ACHN (cell line): Measurements from ENCODE around the gene MAP1S.

Experiments
- DNase-seq: peaks from one replicate; pipeline ENCODE4 v3.0.0-alpha.2; 2015
- in situ Hi-C: cut with HindIII; loops from 2 replicates; pipeline ENCODE4 v1.10.0; 2017; ENCODE audit warnings: low sequenced_read_pairs, low pct_ligation_motif_present, low pct_unique_long_range_greater_than_20kb

The MAP1S gene

GRCh38 chr19:17687857-17688784 lies 31.2 kb upstream of the MAP1S start, which contains the start of gene UNC13A:
TSS of gene UNC13A (minus strand) at chr19:17688354. CDS start at chr19:17688199, 155 bp downstream.
- DNase-seq = peak; percentile 59
- in situ Hi-C loops = no loop called here

GRCh38 chr19:17688853-17689595 lies 30.3 kb upstream of the MAP1S start:
- in situ Hi-C loops = no loop called here
- no peak for DNase-seq

- in situ Hi-C loops = no loop called here
- DNase-seq = no peak
These were observed 26.7 kb upstream of the MAP1S start for GRCh38 chr19:17692566-17692965.

- in situ Hi-C loops = no loop called here
These were observed 24.1 kb upstream of the MAP1S start for GRCh38 chr19:17695198-17695597.

GRCh38 chr19:17703824-17704463 lies 15.3 kb upstream of the MAP1S start:
- DNase-seq = peak; percentile 51
- in situ Hi-C loops = no loop called here

More at GRCh38 chr19:17695198-17695597, 24.1 kb upstream of the MAP1S start:
- no peak for DNase-seq

GRCh38 chr19:17706750-17707181 lies 12.5 kb upstream of the MAP1S start:
- no peak for DNase-seq
- in situ Hi-C loops = no loop called here

- no peak for DNase-seq
- in situ Hi-C loops = no loop called here
These were observed 7.4 kb upstream of the MAP1S start for GRCh38 chr19:17711851-17712250.

GRCh38 chr19:17716309-17716929 lies 2.9 kb upstream of the MAP1S start:
- in situ Hi-C loops = no loop called here
- DNase-seq = no peak

- in situ Hi-C loops = no loop called here
- DNase-seq = no peak
These were observed 732 bp upstream of the MAP1S start for GRCh38 chr19:17718550-17718946.

GRCh38 chr19:17719730-17720400 lies 585 bp downstream of the MAP1S start:
- no peak for DNase-seq
- in situ Hi-C loops = no loop called here

- in situ Hi-C loops = no loop called here
- DNase-seq = no peak
These were observed 1.2 kb downstream of the MAP1S start for GRCh38 chr19:17720440-17720839.

GRCh38 chr19:17721111-17721628 lies 1.9 kb downstream of the MAP1S start:
- in situ Hi-C loops = no loop called here
- DNase-seq = no peak

GRCh38 chr19:17721821-17722220 lies 2.5 kb downstream of the MAP1S start:
- no peak for DNase-seq
- in situ Hi-C loops = no loop called here

- no peak for DNase-seq
- in situ Hi-C loops = no loop called here
These were observed 3.5 kb downstream of the MAP1S start for GRCh38 chr19:17722655-17723240.

GRCh38 chr19:17724655-17725054 lies 5.4 kb downstream of the MAP1S start:
- no peak for DNase-seq
- in situ Hi-C loops = no loop called here

GRCh38 chr19:17725422-17726078 lies 6.3 kb downstream of the MAP1S start:
- in situ Hi-C loops = no loop called here
- DNase-seq = no peak

GRCh38 chr19:17726136-17726741 lies 7.0 kb downstream of the MAP1S start:
- in situ Hi-C loops = no loop called here

More at GRCh38 chr19:17726136-17726741, 7.0 kb downstream of the MAP1S start:
- no peak for DNase-seq
